ENCODE results near the gene COPZ2.
"Not testable (repeated sequence)": the region's sequence is repeated elsewhere in the genome, so short reads cannot be mapped to it uniquely, and the experiment has no call there.

The COPZ2 gene

GRCh38 chr17:48003417-48004151 is 34.0 kb downstream of the COPZ2 start:
- DNase-seq = peak; percentile 94

DNA sequence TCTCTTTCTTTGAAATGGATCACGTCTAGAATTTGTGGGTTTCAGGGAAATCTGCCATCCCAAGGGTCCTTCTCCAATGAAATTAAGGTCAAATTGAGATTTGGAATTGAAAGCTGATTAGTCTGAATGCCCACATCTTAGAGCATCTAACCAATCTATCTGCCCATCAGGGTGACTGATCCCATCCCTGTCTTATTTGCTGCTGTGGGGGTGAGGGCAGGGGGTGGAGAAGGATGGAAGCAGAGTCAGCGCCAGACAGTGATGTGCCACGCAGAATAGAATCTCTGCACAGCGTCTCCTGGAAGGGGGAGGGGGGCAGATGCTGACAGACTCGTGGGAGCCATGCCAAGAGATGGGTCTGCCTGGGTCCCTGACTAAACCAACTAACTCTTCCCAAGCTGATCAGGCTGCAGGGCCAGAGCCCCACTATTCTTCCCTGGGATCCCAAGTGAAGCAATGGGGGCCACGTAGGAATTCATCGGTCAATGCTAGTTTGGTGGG is 34.6 kb downstream of the COPZ2 start:
- peak; percentile 86 for DNase-seq

- DNase-seq = no peak
Measured at GRCh38 chr17:48002266-48002915, 35.2 kb downstream of the COPZ2 start.

- DNase-seq = not testable (repeated sequence)
Measured at GRCh38 chr17:48001657-48002056, 35.9 kb downstream of the COPZ2 start.

- DNase-seq = no peak
Measured at GRCh38 chr17:48001197-48001596, 36.4 kb downstream of the COPZ2 start.

GRCh38 chr17:47999582-47999981 is 38.0 kb downstream of the COPZ2 start:
- DNase-seq = no peak

GRCh38 chr17:47998044-47998443 is 39.6 kb downstream of the COPZ2 start:
- DNase-seq = no peak

- DNase-seq = no peak
Measured at GRCh38 chr17:47997586-47997985, 40.0 kb downstream of the COPZ2 start.

DNA sequence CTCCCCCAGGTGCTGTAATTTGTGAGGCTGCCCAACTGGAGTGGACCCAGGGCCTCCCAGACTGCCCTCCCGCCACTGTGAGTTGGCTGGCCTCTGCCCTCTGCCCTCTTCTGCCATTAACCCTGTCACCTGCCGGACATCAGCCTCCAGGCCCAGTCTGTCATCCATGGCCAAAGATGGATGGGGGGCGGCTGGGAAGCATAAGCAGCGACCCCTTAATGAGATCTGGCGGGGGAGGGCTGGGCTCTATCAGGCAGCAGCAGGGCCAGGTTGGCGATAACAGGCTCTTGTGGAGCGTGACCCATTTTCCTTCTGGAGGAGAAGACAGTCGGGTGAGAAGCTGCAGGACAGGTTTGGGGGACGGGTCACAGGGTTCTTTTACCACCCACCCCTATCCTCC is 41.4 kb downstream of the COPZ2 start:
- DNase-seq = no peak

- DNase-seq = no peak
Measured at GRCh38 chr17:47995241-47995935, 42.2 kb downstream of the COPZ2 start.

DNA sequence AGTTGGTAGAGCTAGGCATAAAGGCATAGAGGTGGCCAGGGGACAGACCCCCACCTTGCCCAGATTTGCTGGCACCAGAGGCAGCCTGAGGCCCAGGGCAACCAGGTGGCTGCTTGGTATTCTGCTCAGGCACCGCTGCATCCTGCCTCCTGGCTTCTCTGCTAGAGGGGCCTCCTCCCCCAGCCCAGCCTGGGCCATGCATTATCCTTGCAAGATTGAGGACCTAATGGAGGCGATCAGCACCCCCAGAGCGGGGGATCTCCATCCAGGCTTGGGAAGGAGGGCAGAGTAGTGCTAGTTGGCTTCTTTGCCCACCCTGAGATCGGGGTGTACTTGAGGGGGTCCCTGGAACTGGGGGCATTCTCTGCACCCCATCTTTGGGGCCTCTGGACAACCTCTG is 42.9 kb downstream of the COPZ2 start:
- DNase-seq = no peak

DNA sequence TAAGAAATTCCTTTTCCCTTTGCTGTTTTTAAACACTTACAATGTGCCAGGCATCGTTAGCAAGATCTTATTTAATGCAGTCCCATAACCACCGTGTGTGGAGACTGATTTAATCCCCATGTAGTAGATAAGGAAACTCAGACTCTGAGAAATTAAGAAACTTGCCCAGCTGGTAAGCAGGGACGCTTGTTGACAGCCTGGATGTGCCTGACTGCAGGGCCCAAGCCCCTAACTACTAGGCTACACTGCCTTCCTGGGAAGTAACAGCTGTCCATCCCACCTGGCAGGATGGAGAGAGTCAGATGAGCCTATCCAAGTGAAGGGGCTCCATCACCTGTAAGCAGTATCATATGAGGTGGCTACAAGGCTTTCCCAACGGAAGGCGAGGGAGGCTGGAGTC is 43.6 kb downstream of the COPZ2 start:
- DNase-seq = no peak

DNA sequence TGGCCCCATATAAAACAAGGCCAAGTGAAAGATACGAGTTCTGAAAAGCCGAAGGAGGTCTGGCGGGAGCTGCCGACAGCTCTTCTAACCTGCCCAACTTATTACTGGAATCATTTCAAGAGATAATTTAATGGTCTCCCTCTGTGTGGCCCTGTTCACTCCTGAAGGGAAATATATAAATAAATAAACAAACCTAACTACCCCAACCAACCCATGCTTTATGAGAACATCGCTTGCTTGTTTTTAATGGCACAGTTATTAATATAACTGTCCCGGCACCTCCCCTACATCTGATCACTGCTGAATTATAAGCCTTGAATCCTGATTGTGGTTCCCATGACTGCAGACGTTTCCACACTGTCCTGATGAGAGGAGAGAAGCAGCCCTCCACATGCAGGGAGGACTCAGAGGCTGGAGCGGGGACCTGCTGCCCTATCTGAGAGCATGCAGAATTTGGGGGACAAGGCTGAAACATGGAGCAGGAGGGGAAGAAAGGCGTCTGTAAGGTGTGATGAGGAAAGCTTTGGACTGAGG is 44.5 kb downstream of the COPZ2 start:
- peak; percentile 27 for DNase-seq

DNA sequence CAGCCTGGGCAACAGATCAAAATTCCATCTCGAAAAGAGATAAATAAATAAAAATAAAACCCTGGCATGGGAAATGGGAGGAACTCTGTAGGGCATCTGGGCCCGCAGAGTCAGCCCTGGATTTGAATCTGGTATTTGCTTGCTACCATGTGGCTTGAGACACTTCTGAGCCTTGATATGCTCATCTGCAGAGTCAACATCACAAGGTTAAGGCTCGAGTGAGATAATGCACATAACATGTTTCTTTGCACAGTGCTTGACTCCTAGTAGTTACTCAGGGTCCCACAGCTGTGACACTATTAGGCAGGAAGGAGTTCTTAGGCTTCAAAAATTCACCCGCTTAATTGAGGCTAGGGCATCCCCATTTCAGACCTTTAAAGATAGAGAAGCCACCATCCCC is 45.4 kb downstream of the COPZ2 start:
- peak; percentile 23 for DNase-seq

DNA sequence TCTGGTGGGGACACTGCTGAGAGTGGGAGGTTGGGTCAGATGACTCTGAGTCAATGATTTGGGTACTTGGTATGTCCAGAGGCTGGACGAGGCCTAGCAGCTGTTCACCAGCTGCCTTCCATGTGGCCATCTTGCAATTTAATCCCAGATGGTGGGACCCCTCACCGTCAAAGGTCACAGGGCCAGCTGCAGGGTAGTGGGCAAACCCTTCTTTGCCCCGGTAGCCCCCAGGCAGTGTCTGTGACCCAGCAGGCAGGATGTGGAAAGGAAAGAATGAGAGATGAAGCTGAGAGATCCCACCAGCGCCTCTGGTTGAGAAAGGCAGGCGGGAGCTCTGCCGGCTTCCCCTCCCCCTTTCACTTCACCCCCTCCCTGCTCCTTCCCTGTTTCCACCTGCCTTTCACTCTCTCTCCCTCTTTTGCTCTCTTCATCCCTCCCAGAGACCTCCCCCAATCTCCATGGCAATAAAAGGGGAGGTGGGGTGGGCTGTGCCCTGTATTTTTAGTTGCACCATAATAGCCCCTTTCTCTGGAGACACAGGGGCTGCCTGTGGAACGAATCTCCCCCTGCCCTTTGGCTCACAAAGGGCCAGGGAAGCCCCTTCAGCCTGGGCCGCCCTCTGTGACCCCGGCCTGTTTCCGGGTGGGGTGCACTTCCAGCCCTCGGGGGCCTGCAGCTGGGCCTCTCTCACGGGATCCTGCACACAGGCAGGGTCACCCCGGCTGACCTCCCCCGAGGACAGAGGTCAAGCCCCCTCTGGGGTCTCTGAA is 46.5 kb downstream of the COPZ2 start:
- DNase-seq = peak; percentile 60

DNA sequence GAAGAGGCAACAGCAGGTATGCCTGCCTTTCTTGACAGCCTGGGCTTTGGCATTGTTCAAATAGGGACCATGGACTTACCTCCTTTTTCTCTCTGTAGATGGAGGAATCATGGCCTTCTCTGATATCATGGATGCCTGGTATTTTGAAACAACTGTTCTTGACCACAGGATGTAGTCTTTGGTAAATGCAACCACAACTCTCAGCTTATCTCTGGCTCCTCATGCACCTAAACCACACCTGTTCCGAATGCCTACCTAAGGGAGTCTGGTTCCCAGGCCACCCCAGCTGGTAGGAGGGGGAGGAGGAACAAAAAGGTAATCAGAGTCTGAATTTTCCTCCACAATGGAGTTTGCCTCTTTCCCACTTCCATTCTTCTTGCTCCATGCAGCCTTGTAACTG is 47.9 kb downstream of the COPZ2 start:
- DNase-seq = no peak

DNA sequence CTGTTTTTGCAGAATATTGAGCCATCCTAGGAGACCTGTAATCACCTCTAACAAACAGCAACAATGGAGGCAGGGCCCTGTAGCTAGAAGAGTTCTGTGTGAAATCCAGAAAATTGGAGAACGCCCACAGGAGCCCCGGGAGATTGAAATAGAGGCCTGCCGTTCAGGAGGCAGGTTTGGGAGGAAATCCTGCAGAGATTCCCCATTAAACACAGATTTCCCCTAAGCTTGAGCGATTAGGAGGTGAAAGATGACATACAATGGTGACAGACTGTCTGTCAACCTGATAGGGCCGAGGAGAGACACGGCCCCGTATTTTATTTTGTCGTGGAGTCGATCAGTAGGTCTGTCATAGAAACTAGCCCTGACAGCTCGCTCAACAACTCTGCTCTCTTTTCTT is 48.4 kb downstream of the COPZ2 start:
- DNase-seq = no peak

GRCh38 chr17:47988445-47988844 is 49.2 kb downstream of the COPZ2 start:
- DNase-seq = not testable (repeated sequence)

DNA sequence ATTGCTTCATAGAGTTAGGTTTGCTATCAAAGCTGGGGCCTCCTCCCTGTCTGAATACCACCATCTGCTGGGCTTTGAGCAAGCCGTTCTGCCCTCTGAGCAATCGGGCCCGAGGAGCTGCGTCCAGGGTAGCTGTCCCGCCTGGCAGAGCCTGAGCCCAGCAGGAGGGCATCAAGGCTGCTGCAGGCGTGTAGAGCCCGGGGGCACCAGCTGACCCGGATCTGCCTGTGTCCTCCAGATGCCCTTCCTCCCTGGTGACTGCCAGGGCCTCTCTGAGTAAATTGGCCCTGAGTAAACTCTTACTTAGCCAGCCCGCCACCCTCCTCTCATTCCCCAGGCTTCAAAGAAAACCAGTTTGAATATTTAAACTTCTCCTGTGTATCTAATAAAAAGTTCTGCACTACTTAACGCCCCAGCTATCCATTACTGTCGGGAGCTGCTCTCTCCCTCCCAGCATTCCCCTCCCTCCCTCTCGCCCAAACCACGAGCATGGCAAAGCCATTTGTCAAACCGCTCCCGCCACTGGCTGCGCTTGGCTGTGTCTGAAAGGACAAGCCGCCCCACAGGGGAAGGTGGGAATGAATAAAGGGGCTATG is 50.3 kb downstream of the COPZ2 start:
- DNase-seq = peak; percentile 76

- no peak for DNase-seq
Measured at GRCh38 chr17:47986520-47986919, 51.1 kb downstream of the COPZ2 start.

- no peak for DNase-seq
Measured at GRCh38 chr17:47983492-47984223, 53.9 kb downstream of the COPZ2 start.

All from NCI-H1092 treated with DMSO at 0.1 percent for 48 hours (cell line).